ENCODE data around the gene ZDHHC11.
"Not testable (repeated sequence)": the region's sequence is repeated elsewhere in the genome, so short reads cannot be mapped to it uniquely, and the experiment has no call there.

ZDHHC11 gene

DNA sequence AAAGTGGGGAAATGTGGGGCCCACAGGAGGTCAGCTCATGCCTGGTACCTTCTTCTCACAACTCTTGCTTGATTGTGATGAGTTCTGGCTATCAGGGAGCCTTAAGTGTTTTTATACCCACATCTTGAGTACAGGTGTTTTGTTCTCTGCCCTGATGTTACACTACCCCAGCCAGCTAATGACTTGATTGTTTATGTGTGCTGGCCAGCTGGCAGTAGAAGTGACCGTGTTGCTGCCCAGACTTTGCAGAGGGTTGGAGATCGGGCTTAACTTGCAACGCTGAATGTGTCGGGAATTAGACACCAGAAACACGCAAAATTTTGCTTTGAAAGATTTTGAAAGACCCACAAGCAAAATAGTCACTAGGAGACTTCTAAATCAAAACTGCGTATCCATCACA is 49.3 kb downstream of the ZDHHC11 start:
- DNase-seq (ENCODE audit: low spot score): no peak

DNA sequence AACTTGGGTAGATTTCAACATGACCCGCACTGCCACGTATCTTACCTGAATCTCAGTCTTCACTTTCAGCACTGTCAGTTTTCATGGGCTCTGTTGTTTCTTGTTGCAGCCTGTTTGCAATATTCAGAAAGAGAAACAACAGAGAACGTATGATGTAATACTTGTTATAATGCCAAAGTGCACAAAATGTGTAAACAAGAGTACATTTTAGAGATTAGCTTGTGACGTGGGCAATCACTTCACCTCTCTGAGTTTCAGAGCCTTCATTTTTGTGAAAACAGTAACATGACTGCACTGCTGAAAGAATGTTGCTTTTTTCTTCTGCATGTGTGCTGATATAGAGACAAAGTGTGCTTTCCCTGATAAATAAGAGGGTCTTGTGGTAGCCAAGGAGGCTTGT is 49.7 kb downstream of the ZDHHC11 start:
- DNase-seq (ENCODE audit: low spot score): not testable (repeated sequence)

DNA sequence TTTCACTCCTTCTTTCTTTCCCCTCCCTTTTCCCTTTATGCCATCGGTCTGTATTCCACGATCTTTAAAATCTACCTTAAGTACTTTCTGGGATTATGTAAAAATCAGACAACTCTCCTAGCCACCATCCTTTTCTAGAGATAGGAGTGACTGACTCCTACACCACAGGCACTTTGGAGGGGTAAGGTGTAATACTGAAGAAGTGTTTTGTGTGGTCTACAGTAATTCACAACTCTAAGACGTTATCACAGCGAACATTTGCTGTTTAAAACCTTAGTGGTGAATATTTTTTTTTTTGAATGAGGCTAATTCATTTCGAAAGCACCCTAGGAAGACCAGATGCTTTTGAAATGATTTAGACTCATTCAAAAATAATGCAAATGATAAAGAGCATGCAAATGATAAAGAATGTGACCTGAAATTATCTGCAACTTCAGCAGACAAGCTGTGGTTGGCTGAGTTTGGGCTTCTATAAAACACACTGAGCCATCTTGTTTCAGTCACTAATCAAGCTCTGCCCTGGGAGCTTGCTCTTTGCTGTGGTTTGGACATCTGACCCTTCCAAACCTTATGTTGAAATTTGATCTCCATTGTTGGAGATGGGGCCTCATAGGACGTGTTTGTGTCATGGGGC is 52.2 kb downstream of the ZDHHC11 start:
- DNase-seq (ENCODE audit: low spot score): not testable (repeated sequence)

DNA sequence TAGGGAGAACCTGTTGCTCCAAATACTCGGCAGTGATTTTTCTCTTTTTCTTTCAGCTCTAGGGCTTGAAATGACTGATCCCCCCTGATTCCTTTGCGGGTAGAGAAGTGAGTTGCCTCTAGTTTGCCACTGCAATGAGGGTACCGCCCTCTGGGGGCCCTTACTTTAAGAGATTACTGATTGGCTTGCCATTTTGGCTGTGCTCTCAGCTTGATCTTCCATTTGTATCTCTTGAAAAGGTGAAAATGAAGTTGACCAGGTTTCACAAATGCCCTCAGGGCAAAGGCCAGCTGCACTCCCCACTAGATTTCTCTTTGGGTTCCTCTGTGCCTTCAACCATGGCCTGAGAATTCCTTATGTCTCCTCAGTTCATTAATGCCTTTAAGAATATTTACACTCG is 52.8 kb downstream of the ZDHHC11 start:
- DNase-seq (ENCODE audit: low spot score): not testable (repeated sequence)

DNA sequence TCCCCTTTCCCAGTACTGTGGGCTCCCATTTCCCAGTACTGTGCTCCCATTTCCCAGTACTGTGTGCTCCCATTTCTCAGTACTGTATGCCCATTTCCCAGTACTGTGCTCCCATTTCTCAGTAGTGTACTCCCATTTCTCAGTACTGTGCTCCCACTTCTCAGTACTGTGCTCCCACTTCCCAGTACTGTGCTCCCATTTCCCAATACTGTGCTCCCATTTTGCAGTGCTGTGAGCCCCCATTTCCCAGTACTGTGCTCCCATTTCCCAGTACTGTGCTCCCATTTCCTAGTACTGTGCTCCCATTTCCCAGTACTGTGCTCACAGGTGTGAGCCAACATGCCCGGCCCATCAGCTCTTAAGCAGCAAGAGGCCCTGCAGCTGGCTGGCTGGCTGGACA is 54.9 kb downstream of the ZDHHC11 start:
- not testable (repeated sequence) for DNase-seq (ENCODE audit: low spot score)

DNA sequence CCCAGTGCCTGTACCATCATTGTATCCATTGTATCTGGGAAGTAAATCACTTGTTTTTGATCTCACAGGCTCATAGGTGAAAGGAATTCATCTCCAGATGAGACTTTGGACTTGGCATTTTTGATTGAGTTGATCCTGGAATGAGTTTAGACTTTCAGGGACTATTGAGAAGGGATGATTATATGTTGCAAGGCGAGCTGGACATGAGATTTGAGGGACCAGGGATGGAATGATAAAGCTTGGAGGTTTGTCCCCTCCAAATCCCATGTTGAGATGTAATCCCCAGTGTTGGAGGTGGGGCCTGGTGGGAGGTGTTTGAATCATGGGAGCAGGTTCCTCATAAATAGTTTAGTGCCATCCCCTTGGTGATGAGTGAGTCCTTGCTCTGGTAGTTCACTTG is 55.8 kb downstream of the ZDHHC11 start:
- not testable (repeated sequence) for DNase-seq (ENCODE audit: low spot score)

DNA sequence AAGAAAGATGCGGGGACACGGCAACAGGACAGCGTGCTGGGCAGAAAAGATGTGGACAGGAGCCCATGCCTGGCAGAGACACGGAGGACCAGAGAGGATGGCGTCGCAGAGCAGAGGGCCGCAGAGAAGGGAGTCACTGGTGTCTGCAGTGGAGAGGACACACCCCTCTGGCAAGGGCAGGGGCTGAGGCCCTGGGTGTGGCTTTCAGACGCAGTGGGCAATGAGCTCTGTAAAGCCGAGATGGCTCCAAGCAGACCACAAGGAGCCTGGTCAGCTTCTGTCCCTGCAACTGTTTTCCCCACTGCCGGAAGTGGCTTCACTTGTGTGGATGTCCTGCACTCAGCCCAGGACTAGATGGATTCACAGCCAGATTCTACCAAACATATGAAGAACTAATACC is 62.1 kb downstream of the ZDHHC11 start:
- DNase-seq (ENCODE audit: low spot score): not testable (repeated sequence)

DNA sequence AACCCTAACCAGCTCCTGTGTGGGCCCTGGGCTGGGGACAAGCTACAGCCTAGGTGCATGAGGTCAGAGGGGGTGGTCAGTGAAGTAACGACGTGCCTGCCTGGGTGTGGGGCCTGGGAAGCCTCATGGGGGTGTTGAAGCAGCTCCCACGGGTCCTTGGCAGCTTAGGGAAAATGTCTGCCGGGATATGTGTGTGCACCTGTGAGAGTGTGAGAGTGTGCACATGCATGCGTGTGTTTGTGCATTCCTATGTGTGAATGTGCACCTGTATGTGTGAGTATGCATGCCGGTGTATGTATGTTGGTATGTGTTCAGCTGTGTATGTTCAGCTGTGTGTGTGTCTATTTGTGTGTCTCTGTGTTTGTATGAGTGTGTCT is 62.9 kb downstream of the ZDHHC11 start:
- DNase-seq (ENCODE audit: low spot score): not testable (repeated sequence)

DNA sequence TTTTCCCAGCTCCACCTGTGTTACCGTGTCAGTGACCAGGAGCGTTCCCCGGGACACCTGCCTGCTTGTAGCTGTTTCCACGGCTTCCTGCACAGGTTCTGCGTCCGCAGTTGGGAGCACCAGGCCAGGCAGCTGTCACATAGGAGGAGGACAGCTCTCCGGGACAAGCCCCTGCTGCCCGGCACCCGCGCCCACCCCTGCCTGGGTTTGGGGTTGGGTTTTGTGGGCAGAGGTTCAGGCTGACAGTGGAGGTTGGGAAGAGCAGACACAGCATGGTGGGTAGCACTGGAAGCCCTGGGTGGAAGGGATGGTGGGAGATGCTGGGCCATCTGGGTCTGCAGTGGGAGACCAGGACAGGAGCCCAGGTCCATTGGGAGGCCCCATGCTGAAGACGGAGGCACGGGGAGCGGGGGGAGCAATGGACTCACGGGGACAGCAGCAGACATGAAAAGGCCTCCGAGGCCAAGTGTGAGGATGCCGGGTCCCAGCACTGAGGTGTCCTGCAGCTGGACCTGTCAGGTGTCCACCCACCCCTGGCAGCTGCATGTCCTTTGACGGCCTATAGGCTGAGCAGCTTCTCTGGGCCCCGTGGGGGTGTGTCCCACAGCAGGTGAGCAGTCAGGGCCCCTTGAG is 63.4 kb downstream of the ZDHHC11 start:
- not testable (repeated sequence) for DNase-seq (ENCODE audit: low spot score)

DNA sequence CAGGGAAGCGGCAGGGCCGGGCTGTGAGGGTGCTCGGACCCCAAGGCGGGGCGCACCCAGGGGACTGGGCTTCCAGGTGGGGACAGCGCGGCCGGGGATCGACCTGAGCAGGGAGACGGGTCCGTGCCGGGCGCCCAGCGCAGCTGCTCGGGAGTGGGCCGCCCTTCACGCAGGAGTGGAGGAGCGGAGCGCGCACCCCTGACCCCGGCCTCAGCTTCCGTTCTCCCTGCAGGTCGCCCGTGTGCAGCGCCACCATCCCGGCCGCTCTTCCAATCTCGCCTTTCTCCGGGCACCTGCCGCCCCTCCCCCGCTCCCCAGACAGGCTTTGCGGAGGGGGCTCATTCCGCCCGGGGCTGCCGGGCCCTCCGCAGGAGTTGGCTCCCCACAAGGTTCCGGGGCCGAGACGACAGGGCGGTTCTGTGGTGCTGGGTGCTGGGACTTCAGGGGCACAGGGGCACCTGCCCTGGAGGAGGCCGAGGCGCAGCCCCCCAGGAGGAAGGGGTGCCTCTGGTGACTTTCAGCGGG is 65.5 kb downstream of the ZDHHC11 start:
- not testable (repeated sequence) for DNase-seq (ENCODE audit: low spot score)

DNA sequence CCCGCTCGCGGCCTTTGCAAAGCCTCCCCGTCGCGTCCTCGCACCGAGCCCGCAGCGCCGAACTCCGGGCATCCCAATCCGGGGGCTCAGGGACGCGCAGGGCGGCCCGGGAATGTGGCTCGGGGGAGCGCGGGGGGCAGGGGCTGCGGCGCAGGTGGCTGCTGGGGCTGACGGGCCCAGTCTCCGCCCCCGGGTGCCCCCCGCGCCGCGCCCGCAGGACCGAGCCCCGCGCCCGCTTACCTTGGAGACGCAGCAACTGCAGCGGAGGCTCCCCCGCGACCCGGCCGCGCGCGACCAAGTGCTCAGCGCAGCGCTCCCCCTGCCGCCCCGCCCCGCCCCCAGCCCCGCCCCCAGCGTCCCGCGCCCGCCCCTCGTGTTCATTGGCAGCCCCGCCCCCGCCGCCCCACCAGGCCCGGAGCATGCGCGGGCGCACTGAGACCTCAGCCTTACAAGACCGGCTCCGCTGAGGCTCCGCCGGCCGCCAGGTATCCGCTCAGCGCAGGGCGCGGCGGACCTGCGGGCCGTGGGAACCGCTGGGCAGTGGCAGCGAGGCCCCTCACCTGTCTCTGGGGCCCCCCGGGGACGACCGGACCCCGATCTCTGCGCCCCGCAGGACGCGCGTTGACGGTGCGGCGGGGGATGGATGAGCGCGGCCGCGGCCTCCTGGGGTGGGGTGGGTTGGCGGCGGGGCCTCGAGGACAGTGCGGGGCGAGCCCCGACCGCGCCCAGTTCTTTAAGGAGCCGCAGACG is 66.2 kb downstream of the ZDHHC11 start, which contains the start of gene ZDHHC11B:
Gene ZDHHC11B, minus strand, starts transcription at position 302 of the 750 bp plus-strand sequence. CDS start 17,810 bp downstream, outside the sequence.
- DNase-seq (ENCODE audit: low spot score): peak; percentile 88

DNA sequence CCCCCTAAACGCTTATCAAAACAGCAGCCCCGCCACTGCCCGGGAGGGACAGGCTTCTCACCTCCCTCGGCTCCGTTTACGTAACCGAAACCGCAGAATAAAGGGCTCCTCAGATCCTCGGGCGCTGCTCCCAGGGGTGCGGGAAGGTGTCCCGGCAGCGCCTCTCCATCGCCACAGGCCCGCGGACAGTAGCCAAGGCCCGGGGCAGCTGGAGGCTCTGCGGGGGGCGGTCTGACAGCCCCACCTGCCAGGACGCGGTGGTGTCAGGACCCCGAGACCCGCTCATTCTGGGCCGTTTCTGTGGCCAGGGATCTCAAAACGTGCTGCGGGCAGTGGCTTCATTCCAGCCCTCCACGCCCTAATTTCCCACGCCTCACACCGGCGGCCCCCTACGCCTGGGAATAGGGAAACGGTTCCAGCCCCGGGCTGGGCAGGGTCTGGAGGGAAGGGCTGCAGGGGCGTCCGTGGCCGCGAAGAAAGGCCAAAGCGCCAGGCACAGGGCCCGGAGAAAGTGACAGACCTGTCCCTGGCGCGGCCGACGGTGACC is 66.8 kb downstream of the ZDHHC11 start:
- DNase-seq (ENCODE audit: low spot score): peak; percentile 12

DNA sequence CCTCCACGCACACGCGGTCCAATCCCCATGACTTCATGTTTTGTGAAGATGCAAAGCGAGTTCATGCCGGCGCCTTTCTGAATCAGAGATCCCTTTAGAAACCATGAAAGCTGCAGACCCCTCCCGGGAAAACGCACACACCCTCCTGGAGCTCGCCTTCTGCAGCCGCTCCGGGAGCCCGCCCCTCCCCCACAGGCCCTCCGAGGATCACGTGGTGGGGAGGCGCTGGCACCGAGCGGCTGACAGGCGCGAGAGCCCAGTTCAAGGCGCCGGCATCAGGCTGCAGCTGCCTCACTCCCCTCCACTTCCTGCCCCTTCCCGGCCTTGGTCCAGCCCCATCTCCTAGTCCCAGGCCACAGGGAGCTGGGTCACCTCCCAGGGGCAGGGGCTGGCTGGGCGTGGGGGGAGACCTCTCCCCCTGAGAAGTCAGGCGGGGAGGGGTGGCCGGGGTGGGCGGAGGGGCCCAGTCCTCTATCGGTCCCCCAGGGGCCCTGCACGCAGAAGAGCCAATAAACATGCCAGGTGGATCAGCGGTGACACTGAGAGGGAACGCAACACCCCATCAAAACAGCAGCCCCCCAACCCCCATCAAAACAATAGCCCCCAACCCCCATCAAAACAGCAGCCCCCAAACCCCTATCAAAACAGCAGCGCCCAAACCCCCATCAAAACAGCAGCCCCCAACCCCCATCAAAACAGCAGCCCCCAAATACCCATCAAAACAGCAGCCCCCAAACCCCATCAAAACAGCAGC is 67.6 kb downstream of the ZDHHC11 start:
- DNase-seq (ENCODE audit: low spot score): not testable (repeated sequence)

DNA sequence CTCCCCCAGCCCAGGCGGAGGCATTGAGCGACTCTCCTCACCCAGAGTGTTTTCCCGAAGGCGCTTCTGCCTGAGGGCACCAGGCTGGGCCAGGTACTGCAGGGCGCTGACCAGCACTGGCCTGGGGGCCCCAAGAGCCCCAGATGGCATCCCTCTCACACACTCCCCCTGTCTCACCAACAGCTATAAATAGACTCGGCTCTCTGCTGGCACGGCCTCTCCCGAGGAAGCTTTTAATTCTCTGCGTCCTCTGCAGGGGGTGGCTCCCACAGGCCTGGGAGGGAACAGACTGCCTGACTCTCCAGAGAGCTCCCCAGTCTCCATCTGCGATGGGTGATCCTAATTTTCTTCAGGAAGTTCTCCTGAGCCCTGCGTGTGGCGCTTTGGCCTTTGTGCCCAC is 68.4 kb downstream of the ZDHHC11 start:
- DNase-seq (ENCODE audit: low spot score): not testable (repeated sequence)

DNA sequence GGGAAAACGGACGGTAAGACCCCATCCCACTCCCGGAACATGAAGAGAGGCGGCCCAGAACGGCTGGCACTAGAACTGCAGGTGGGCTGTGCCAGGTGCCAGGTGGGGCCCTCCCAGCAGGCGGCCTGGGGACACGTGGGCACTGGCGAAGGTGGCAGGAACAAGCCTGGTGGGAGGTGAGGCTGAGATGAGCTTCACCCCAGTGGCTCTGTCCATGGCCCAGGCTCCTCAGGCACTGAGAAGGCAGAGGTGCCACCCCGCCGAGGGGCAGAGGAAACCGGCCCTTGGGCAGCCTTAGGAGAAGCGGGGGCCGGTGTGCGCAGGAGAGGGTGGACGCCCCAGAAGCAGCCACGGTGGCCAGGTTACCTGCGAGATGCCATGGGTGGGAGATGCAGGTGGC is 70.2 kb downstream of the ZDHHC11 start:
- not testable (repeated sequence) for DNase-seq (ENCODE audit: low spot score)

DNA sequence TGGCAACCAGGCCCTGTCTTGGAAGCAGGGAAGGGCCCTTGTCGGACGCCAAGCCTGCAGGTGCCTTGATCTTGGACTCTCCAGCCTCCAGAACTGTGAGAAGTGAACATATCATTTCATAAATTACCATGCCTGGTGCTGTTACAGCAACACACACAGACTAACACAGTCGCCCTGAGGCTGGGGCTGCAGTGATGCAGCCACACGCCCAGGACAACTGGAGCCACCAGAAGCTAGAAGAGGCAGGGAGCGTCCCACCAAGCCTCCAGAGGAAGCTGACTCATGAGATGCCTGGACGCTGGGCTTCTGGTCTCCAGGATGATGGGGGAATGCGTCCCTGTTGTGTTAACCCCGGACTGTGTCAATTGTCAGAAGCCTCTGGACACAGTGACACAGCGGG is 71.8 kb downstream of the ZDHHC11 start:
- DNase-seq (ENCODE audit: low spot score): not testable (repeated sequence)

DNA sequence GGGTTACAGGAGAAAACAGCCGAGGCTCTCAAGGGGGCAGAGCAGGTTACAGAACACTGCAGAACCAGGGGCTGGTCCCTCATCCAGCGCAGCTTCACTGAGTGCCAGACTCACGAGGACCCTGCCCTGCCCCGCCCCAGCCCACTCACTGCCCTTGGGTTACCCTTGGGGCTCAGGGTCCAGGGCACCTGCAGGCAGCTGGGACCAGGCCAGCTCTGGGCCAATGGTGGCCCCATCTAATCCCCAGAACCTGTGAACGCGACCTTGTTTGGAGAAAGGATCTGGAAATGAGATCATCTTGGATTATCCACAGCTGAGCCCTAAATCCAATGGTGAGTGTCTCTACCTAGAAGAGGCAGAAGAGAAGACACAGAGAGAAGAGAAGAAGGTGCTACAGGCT is 72.4 kb downstream of the ZDHHC11 start:
- not testable (repeated sequence) for DNase-seq (ENCODE audit: low spot score)

DNA sequence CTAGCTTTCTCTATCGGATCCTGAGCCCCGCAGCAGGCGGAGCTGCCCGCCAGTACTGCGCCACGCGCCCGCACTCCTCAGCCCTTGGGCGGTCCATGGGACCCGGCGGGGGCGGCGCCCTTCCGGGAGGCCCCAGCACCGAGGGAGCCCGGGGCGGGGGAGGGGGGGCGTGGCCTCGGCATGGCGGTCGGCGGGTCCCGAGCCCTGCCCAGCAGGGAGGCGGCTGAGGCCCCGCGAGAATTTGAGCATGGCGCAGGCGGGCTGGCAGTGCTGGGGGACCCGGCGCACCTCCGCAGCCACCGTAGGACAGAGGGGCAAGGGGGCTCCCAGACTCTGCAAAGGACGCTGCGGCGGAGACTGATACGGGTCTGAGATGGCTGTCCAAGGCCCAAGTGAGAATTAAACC is 73.0 kb downstream of the ZDHHC11 start:
- DNase-seq (ENCODE audit: low spot score): no peak

DNA sequence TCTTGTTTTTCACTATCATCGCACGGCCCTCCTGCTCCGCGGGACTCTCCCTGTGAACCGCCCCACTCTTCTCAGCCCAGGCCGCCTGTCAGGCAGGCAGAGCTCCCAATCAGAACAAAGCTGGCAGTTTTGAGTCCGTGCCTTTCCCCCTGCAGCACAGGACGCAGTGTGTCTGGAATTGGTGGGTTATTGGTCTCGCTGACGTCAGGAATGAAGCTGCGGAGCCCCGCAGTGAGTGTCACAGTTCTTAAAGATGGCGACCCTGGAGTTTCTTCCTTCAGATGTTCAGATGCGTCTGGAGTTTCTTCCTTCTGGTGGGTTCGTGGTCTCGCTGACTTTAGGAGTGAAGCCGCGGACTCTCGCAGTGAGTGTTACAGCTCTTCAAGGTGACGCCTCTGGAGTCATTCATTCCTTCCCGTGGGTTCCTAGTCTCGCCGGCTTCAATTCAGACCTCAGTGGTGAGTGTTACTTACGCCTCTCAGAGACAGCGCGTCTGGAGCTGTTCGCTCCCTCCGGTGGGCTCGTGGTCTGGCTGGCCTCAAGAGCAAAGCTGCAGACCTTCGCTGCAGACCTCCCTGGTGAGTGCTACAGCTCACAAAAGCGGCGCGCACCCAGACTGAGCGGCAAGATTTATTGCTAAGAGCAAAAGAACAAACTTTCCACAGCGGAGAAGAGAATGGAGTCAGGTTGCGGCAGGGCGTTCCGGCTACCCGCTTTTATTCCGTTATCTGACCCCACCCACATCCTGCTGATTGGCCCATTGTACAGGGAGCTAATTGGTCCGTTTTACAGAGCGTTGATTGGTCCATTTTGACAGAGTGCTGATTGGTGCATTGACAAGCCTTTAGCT is 73.7 kb downstream of the ZDHHC11 start:
- no peak for DNase-seq (ENCODE audit: low spot score)

DNA sequence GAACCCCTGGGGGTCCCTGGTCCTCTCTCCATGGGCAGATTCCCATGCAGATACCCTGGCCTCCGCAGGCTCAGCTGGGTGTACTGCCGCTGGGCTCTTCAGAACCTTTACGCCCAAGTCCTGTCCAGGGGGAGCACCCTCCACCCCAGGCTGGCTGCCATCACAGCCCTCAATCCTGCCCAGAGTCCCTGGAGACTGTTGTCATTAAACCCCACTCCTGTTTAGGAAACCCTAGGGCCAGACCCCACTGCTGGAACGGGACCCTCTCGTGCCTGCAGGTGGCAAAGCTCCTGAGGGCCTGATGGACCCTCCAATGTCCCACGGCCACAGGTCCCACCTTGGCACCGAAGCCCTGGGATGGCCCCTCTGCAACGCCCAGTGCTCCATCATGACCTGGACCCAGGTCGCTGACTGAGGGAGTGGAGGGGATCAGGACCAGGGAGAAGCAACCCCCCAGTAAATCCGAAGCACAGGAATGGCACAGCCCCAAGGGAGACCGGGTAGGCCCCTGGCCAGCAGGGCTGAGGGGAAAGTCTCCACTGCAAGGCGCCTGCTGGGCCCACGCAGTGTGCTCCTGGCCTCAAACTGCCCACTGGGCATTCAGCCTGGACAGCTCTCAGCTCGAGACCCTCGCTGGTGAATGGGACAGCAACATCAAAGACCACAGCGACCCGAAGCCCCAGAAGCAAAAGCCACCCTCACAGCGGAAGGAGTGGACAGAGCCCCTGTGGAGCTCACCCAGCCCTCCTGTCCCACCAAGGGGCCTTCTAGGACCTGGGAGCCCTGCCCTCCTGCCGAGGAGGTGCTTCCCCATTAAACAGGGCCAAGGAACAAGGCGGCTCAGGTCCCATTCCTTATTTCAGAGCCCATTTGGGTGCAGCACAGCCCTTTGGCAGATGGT is 74.6 kb downstream of the ZDHHC11 start:
- no peak for DNase-seq (ENCODE audit: low spot score)

Measured in LoVo (cell line).